SK-N-SH treated with all-trans-retinoic acid at 6 μM for 48 hours (cell line): ENCODE data around the gene CLCA1.

ENCODE experiments used
- ATAC-seq: fragments of 200-7000 bp; cut with Tn5 transposase; 3 replicates; pipeline ENCODE4 v1.9.1; 2020; ENCODE audit warnings: mild to moderate bottlenecking, moderate library complexity
- ARNTL ChIP-seq: fragments of 450-650 bp; formaldehyde crosslinking; IDR thresholded peaks from 2 replicates; pipeline ENCODE4 v1.5.0; 2020; ENCODE audit warnings: low read depth, mild to moderate bottlenecking, moderate library complexity, borderline replicate concordance
- BACH2 ChIP-seq: fragments of 250-450 bp; sonication (Bioruptor Pico); IDR thresholded peaks from 2 replicates; pipeline ENCODE4 v1.9.0; 2021; ENCODE audit warnings: mild to moderate bottlenecking, borderline replicate concordance
- ESRRG ChIP-seq: fragments of 250-450 bp; sonication (Bioruptor Pico); IDR thresholded peaks from 2 replicates; pipeline ENCODE4 v1.6.1; 2021; ENCODE audit warnings: mild to moderate bottlenecking
- GLIS3 ChIP-seq: fragments of 250-450 bp; sonication (Bioruptor Pico); IDR thresholded peaks from 2 replicates; pipeline ENCODE4 v1.5.0; 2020; ENCODE audit warnings: mild to moderate bottlenecking, moderate library complexity
- OSR1 ChIP-seq: fragments of 250-450 bp; sonication (Bioruptor Pico); IDR thresholded peaks from 2 replicates; pipeline ENCODE4 v1.8.0; 2022; ENCODE audit warnings: moderate library complexity, mild to moderate bottlenecking, inconsistent platforms
- PPARA ChIP-seq: fragments of 250-450 bp; sonication (Bioruptor Pico); IDR thresholded peaks from 2 replicates; pipeline ENCODE4 v1.5.0; 2020; ENCODE audit warnings: mild to moderate bottlenecking, borderline replicate concordance
- SNAI2 ChIP-seq: fragments of 250-450 bp; sonication (Bioruptor Pico); IDR thresholded peaks from 2 replicates; pipeline ENCODE4 v1.5.0; 2020; ENCODE audit warnings: mild to moderate bottlenecking, moderate library complexity
- TCF4 ChIP-seq: fragments of 250-450 bp; sonication (Bioruptor Pico); IDR thresholded peaks from 2 replicates; pipeline ENCODE4 v1.8.0; 2021; ENCODE audit warnings: mild to moderate bottlenecking, moderate library complexity, borderline replicate concordance
- ZC3H10 ChIP-seq: fragments of 250-450 bp; sonication (Bioruptor Pico); IDR thresholded peaks from 2 replicates; pipeline ENCODE4 v1.5.1; 2021; ENCODE audit warnings: mild to moderate bottlenecking, moderate library complexity
- ZFP3 ChIP-seq: fragments of 250-450 bp; sonication (Bioruptor Pico); IDR thresholded peaks from 2 replicates; pipeline ENCODE4 v1.5.0; 2020; ENCODE audit warnings: mild to moderate bottlenecking, moderate library complexity
- ZFP30 ChIP-seq: fragments of 450-650 bp; formaldehyde crosslinking; IDR thresholded peaks from 2 replicates; pipeline ENCODE4 v1.5.0; 2022; ENCODE audit warnings: mild to moderate bottlenecking, moderate library complexity
- ZNF565 ChIP-seq: fragments of 450-650 bp; formaldehyde crosslinking; conservative IDR thresholded peaks from 2 replicates; pipeline ENCODE4 v1.5.0; 2020; ENCODE audit warnings: low read depth, mild to moderate bottlenecking, moderate library complexity
- ZNF70 ChIP-seq: fragments of 450-650 bp; formaldehyde crosslinking; IDR thresholded peaks from 2 replicates; pipeline ENCODE4 v1.5.0; 2020; ENCODE audit warnings: mild to moderate bottlenecking, moderate library complexity
- ZNF8 ChIP-seq: fragments of 450-650 bp; formaldehyde crosslinking; IDR thresholded peaks from 2 replicates; pipeline ENCODE4 v1.5.0; 2020; ENCODE audit warnings: mild to moderate bottlenecking, moderate library complexity
- TF ChIP-seq, protein P1 (sequence below): fragments of 250-450 bp; sonication (Bioruptor Pico); IDR thresholded peaks from 2 replicates; pipeline ENCODE4 v1.8.0; 2020; ENCODE audit warnings: mild to moderate bottlenecking, moderate library complexity, borderline replicate concordance
- TF ChIP-seq, protein P2 (sequence below): fragments of 250-450 bp; sonication (Bioruptor Pico); IDR thresholded peaks from 2 replicates; pipeline ENCODE4 v1.8.0; 2021; ENCODE audit warnings: low read depth, mild to moderate bottlenecking, moderate library complexity, borderline replicate concordance
- TF ChIP-seq, protein P3 (sequence below): fragments of 250-450 bp; sonication (Bioruptor Pico); IDR thresholded peaks from 2 replicates; pipeline ENCODE4 v1.5.1; 2020; ENCODE audit warnings: low read depth, mild to moderate bottlenecking, moderate library complexity
- TF ChIP-seq, protein P4 (sequence below): fragments of 250-450 bp; sonication (Bioruptor Pico); IDR thresholded peaks from 2 replicates; pipeline ENCODE4 v1.5.0; 2020; ENCODE audit warnings: mild to moderate bottlenecking, moderate library complexity

The CLCA1 gene

DNA sequence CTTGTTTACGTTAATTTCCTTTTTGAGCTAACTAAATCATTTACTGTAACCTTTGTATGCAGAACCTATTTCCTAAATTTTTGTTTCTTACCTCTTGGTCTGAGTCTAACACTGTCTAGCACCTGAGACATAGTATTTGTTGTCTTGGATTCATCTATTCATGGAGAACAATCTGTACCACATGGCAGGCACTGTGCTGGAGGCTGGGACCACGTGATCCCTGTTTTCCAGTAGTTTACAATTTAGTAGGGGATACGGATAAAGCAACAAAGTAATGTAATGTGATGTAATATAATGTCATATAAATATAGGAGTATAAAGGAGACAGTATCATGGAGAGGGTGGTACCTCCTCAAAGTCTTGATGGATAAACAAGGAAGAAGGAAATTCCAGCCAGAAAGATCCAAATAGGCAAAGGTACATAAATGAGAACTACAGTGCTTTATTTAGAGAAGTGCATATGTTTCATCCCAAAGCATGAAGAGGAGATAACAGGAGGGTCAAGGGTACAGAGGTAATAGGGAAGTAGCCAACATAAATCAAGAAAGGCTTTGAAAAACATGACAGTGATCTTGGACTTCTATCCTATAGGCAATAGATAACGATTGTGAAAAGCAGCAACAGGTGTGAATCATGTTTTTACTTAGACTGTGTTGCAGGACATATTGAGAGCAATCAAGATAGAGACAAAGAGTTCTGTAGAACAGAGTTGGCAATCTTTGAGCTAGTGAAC is 52.2 kb downstream of the CLCA1 start:
- ATAC-seq = no peak

DNA sequence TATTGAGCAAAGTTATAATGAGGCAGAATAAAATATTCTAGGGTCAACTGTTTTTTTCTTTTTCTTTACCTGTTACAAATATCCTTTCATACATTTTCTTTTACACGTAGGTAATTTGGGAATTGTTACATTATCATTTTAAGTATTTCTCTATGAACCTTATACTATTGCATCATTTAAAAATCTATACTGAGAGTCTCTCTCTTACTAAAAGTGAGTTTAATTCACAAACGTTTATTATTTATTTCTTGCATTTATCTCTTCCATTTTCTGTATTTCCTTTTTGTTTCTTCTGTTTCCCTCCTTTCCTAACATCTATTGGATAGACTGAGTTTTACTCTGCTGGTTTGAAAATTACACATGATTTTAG is 52.8 kb downstream of the CLCA1 start:
- no peak for ATAC-seq
- no peak for TF ChIP-seq GLIS3
- no peak for TF ChIP-seq ZFP30 (CRISPR knock-in tag)
- TF ChIP-seq BACH2 (CRISPR knock-in tag) = no peak
- TF ChIP-seq, protein P1, sequence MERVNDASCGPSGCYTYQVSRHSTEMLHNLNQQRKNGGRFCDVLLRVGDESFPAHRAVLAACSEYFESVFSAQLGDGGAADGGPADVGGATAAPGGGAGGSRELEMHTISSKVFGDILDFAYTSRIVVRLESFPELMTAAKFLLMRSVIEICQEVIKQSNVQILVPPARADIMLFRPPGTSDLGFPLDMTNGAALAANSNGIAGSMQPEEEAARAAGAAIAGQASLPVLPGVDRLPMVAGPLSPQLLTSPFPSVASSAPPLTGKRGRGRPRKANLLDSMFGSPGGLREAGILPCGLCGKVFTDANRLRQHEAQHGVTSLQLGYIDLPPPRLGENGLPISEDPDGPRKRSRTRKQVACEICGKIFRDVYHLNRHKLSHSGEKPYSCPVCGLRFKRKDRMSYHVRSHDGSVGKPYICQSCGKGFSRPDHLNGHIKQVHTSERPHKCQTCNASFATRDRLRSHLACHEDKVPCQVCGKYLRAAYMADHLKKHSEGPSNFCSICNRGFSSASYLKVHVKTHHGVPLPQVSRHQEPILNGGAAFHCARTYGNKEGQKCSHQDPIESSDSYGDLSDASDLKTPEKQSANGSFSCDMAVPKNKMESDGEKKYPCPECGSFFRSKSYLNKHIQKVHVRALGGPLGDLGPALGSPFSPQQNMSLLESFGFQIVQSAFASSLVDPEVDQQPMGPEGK = no peak
- TF ChIP-seq, protein P2, sequence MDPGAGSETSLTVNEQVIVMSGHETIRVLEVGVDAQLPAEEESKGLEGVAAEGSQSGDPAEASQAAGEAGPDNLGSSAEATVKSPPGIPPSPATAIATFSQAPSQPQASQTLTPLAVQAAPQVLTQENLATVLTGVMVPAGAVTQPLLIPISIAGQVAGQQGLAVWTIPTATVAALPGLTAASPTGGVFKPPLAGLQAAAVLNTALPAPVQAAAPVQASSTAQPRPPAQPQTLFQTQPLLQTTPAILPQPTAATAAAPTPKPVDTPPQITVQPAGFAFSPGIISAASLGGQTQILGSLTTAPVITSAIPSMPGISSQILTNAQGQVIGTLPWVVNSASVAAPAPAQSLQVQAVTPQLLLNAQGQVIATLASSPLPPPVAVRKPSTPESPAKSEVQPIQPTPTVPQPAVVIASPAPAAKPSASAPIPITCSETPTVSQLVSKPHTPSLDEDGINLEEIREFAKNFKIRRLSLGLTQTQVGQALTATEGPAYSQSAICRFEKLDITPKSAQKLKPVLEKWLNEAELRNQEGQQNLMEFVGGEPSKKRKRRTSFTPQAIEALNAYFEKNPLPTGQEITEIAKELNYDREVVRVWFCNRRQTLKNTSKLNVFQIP (CRISPR knock-in tag) = no peak
- TF ChIP-seq, protein P3, sequence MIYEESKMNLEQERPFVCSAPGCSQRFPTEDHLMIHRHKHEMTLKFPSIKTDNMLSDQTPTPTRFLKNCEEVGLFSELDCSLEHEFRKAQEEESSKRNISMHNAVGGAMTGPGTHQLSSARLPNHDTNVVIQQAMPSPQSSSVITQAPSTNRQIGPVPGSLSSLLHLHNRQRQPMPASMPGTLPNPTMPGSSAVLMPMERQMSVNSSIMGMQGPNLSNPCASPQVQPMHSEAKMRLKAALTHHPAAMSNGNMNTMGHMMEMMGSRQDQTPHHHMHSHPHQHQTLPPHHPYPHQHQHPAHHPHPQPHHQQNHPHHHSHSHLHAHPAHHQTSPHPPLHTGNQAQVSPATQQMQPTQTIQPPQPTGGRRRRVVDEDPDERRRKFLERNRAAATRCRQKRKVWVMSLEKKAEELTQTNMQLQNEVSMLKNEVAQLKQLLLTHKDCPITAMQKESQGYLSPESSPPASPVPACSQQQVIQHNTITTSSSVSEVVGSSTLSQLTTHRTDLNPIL (CRISPR knock-in tag) = no peak
- TF ChIP-seq PPARA (CRISPR knock-in tag) = no peak
- no peak for TF ChIP-seq ESRRG
- TF ChIP-seq ZFP3 = no peak
- TF ChIP-seq ZC3H10 (CRISPR knock-in tag) = no peak
- no peak for TF ChIP-seq OSR1
- no peak for TF ChIP-seq ZNF70 (CRISPR knock-in tag)

More for the DNA sequence above, 52.2 kb downstream of the CLCA1 start:
- TF ChIP-seq ZC3H10 (CRISPR knock-in tag) = no peak
- TF ChIP-seq SNAI2 (CRISPR knock-in tag) = no peak
- TF ChIP-seq ARNTL (CRISPR knock-in tag) = no peak
- TF ChIP-seq, protein P1 = no peak

DNA sequence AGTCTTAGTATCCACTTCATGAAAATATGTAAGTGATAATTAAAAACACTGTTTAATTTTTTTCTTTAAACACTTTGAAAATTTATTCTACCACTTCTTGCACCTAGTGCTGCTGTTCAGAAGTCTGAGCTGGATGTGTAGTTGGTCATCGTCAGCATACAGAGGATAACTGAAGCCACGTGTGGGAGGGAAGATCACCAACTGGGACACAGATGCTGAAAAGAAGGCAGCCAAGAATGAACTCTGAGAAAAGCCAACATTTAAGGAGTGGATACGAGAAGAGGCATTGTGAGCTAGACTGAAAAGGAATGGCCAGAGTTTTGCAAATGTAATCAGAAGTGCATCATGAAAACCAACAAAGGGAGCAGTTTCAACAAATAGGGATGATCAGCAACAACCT is 53.5 kb downstream of the CLCA1 start:
- TF ChIP-seq ESRRG = no peak
- no peak for TF ChIP-seq ZFP3
- TF ChIP-seq, protein P4, sequence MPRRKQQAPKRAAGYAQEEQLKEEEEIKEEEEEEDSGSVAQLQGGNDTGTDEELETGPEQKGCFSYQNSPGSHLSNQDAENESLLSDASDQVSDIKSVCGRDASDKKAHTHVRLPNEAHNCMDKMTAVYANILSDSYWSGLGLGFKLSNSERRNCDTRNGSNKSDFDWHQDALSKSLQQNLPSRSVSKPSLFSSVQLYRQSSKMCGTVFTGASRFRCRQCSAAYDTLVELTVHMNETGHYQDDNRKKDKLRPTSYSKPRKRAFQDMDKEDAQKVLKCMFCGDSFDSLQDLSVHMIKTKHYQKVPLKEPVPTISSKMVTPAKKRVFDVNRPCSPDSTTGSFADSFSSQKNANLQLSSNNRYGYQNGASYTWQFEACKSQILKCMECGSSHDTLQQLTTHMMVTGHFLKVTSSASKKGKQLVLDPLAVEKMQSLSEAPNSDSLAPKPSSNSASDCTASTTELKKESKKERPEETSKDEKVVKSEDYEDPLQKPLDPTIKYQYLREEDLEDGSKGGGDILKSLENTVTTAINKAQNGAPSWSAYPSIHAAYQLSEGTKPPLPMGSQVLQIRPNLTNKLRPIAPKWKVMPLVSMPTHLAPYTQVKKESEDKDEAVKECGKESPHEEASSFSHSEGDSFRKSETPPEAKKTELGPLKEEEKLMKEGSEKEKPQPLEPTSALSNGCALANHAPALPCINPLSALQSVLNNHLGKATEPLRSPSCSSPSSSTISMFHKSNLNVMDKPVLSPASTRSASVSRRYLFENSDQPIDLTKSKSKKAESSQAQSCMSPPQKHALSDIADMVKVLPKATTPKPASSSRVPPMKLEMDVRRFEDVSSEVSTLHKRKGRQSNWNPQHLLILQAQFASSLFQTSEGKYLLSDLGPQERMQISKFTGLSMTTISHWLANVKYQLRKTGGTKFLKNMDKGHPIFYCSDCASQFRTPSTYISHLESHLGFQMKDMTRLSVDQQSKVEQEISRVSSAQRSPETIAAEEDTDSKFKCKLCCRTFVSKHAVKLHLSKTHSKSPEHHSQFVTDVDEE (CRISPR knock-in tag) = no peak
- TF ChIP-seq GLIS3 = no peak
- no peak for ATAC-seq

DNA sequence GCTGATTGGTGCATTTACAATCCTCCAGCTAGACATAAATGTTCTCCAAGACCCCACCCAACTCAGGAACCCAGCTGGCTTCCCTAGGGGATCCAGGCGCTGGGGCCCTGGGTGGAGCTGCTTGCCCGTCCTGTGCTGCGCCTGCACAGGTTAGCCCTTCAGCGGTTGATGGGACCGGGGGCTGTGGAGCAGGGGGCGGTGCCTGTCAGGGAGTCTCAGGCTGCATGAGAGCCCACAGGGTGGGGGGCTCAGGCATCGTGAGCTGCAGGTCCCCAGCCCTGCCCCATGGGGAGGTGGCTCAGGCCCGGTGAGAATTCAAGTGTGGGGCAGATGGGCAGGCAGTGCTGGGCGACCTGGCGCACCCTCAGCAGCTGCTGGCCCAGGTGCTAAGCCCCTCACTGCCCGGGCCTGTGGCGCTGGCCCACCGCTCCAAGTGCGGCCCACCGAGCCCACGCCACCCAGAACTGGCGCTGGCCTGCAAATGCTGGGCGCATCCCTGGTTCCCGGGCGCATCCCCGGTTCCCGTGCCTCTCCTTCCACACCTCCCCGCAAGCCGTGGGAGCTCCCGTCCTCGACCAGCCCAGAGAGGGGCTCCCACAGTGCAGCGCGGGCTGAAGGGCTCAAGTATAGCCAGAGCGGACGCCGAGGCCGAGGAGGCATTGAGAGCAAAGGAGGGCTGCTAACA is 55.1 kb downstream of the CLCA1 start:
- ATAC-seq = no peak
- TF ChIP-seq, protein P4 (CRISPR knock-in tag) = no peak
- TF ChIP-seq ZNF565 (CRISPR knock-in tag) (no peak), TCF4 (CRISPR knock-in tag) (no peak), ZNF8 (CRISPR knock-in tag) (no peak)
- TF ChIP-seq, all 23 proteins: peak for 0
